IPS DF 6.9 (cell line): ENCODE data around the gene CACNA1D.

Experiments
- DNase-seq: peaks from one replicate; pipeline ENCODE4 v3.0.0-alpha.2; 2013; ENCODE audit warnings: low read depth, low spot score
- H3K27ac ChIP-seq: one replicate; pipeline ENCODE4 v1.5.1; 2013; ENCODE audit warnings: low read length, control low read depth
- H3K27me3 ChIP-seq: 2 replicates; pipeline ENCODE4 v1.6.1; 2013; ENCODE audit warnings: mild to moderate bottlenecking, low read length; ENCODE audit not compliant: control insufficient read depth, insufficient read depth
- H3K36me3 ChIP-seq: 2 replicates; pipeline ENCODE4 v1.6.1; 2013; ENCODE audit warnings: low read length; ENCODE audit not compliant: control insufficient read depth, insufficient read depth
- H3K4me1 ChIP-seq: 2 replicates; pipeline ENCODE4 v1.6.1; 2013; ENCODE audit warnings: low read length; ENCODE audit not compliant: control insufficient read depth, insufficient read depth
- H3K4me3 ChIP-seq: 2 replicates; pipeline ENCODE4 v1.5.1; 2013; ENCODE audit warnings: mild to moderate bottlenecking, low read length
- H3K9me3 ChIP-seq: 2 replicates; pipeline ENCODE4 v1.6.1; 2013; ENCODE audit warnings: low read length, inconsistent platforms; ENCODE audit not compliant: control insufficient read depth, insufficient read depth
- WGBS: extraction: QIAGEN DNeasy Blood & Tissue Kit; methylation state at CpG from one replicate; pipeline ENCODE4 v1.1.7; 2013; ENCODE audit warnings: mixed read lengths, missing lambda C conversion rate; ENCODE audit not compliant: insufficient read length, insufficient coverage; 5-methylcytosine and 5-hydroxymethylcytosine counted together

CACNA1D gene

DNA sequence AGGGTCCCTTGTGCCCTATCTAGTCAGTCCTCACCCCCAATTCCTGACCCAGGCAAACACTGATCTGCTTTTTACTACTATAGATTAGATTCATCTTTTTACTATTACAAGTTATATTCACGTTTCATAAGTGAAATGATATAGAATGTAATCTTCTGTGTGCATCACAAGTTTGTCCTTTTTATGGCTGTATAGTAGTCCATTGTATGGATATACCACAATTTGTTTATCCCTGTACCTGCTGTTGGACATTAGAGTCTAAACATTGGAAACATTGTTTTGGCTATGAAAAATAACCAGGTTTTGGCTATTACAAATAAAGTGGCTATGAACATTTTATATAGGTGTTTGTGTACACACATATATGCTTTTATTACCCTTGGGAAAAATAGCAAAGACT lies 112.4 kb downstream of the CACNA1D start:
- Histone ChIP-seq H3K9me3 (no peaks in the 10 kb centered on the region), H3K36me3 (no peaks in the 10 kb centered on the region), H3K4me1 (no peaks in the 10 kb centered on the region), H3K27me3 (no peaks in the 10 kb centered on the region), H3K4me3 (no peak overlapping the region), H3K27ac (no peak overlapping the region)
- DNase-seq, result no peak
- WGBS, result no CpG with 5 or more reads among the region's 1 CpG

DNA sequence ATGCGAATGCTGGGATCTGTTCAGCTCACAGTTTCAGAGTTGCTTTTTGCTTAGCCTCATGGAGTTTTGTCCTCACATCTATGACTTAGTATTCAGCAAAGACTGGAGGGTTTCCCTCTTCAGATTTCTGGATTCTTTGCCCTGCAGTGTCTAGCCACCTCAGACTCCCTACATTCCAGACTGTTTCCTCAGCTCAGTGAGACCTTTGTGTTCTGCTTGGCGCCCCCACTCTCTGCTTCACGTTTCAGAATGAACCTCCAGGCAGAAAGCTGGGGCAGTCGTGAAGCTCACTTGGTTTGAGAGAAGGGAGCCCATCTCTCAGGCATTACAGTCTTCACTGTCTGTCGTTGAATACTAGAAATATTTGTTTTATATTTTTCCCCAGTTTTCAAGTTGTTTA lies 118.1 kb downstream of the CACNA1D start:
- peaks cover 2% of the 10 kb centered on the region; the same call in 1 of the 2 replicates for H3K4me1 ChIP-seq
- no peak overlapping the region for H3K27ac ChIP-seq

DNA sequence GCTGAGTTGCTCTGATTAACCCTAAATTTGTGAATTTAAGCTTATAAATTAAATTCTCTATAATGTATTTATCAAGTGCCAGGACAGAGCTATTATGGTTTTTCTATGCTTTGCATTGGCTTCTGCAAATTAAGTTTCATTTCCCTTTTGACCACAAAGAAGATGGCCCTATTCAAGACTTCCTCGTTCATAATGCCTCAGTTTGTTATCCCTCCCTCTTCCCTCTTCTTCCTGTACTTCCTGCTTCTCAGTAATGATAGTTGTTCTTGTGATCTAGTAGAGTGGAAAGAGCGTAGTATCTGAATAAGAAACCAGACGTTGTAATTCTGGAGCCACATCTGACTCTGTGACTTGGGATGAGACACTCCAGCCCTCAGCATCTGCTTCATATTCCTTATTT lies 118.7 kb downstream of the CACNA1D start:
- DNase-seq, result no peak
- no peak overlapping the region for H3K27ac ChIP-seq
- no CpG with 5 or more reads among the region's 3 CpGs for WGBS
- no peak overlapping the region for H3K4me3 ChIP-seq
- H3K4me1 ChIP-seq, result peaks cover 2% of the 10 kb centered on the region; the same call in 1 of the 2 replicates
- no peaks in the 10 kb centered on the region for H3K27me3 ChIP-seq
- H3K9me3 ChIP-seq, result no peaks in the 10 kb centered on the region
- no peaks in the 10 kb centered on the region for H3K36me3 ChIP-seq

More for the DNA sequence above, 118.1 kb downstream of the CACNA1D start:
- H3K27me3 ChIP-seq, result no peaks in the 10 kb centered on the region
- no peaks in the 10 kb centered on the region for H3K36me3 ChIP-seq
- no CpG with 5 or more reads among the region's 5 CpGs for WGBS
- no peaks in the 10 kb centered on the region for H3K9me3 ChIP-seq
- DNase-seq, result no peak
- no peak overlapping the region for H3K4me3 ChIP-seq

DNA sequence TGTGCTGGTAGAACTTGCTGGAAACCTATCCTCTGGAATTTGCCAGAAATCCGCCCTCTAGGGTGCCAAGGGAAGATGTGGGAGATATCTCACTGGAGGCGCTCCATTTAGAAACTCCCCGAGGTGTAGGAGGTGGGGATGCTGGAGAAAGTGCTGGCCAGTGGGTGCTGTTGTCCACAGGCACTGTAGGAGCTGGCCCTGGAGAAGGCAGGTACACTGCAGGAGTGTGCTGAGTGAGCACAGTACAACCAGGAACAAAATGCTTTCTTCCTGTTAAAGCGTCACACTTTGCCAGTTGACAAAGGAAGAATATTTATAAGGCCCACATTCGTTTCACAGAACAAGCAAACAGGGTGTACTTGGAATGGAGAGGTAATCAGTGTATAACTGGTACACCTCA lies 119.9 kb downstream of the CACNA1D start:
- no peaks in the 10 kb centered on the region for H3K27me3 ChIP-seq
- H3K36me3 ChIP-seq, result no peaks in the 10 kb centered on the region

DNA sequence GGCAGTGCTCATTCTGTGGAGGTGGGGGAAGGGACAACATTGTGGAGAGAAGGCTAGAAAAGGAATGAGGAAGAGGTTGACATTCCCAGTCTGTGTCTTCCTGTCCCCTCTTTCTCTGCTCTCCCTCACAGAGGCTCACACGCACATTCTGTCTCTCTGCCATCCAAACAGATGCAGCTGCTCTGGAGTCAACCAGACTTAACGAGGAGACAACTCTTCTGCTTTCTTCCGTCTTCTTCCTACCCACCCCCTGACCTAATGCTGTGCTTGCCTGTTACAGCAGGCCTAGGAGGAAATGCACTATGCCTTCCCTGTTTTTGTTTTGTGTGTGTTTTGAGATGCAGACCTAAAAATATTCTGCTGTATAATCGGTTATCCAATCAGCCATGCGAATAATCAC lies 121.9 kb downstream of the CACNA1D start:
- no peak for DNase-seq
- H3K36me3 ChIP-seq, result no peaks in the 10 kb centered on the region
- H3K27me3 ChIP-seq, result no peaks in the 10 kb centered on the region
- no peak overlapping the region for H3K4me3 ChIP-seq
- H3K4me1 ChIP-seq, result peaks cover 2% of the 10 kb centered on the region; the same call in 1 of the 2 replicates
- WGBS, result no CpG with 5 or more reads among the region's 5 CpGs
- no peaks in the 10 kb centered on the region for H3K9me3 ChIP-seq
- no peak overlapping the region for H3K27ac ChIP-seq

More for the DNA sequence above, 119.9 kb downstream of the CACNA1D start:
- Histone ChIP-seq H3K9me3 (no peaks in the 10 kb centered on the region), H3K4me3 (no peak overlapping the region), H3K4me1 (peaks cover 2% of the 10 kb centered on the region; the same call in 1 of the 2 replicates), H3K27ac (no peak overlapping the region)
- DNase-seq, result no peak
- no CpG with 5 or more reads among the region's 5 CpGs for WGBS

DNA sequence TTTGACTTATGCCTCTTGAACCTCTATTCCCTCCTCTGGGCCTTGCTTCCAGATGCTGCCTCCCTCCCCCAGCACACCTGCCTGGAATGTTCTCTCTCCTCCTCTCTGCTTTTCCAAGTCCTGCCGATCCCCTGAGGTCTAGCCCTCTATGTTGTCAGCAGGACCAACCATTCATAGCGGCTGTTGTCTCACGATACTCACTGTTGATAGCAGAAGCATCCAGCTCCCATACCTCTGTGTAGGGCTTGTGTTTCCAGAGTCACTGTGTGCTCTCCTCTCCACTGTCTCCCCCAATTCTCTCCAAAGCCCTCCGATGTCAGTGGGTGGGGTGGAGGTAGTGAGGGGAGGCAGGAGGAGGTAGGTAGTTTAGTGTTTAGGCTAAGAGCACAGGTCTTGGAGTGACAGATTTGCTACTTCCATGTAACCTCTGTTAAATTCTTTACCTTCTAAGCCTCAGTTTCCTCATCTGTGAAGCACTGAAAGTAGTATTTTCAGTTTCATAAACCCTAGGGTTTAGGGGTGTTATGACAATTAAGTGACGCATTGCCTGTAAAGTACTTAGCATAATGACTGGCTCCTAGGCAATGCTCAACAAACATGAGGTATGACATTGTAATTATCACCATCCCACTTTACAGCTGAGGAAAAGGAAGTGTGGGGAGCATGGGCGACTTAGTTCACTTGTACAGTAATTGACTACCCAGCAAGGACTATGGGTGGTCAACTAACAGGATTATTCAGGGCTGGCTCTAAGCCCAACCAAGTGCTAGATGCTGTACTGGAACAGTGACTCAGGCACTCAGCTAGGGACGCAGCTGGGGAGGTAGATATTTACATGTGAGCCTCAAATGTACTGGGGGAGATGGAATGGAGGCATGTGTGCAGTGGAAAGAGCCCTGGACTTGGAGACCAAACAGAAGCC lies 122.8 kb downstream of the CACNA1D start:
- no peak for DNase-seq
- Histone ChIP-seq H3K27ac (no peak overlapping the region), H3K4me1 (peaks cover 2% of the 10 kb centered on the region; the same call in 1 of the 2 replicates), H3K36me3 (no peaks in the 10 kb centered on the region), H3K4me3 (no peak overlapping the region; the same call in 1 of the 2 replicates), H3K27me3 (no peaks in the 10 kb centered on the region), H3K9me3 (no peaks in the 10 kb centered on the region)
- no CpG with 5 or more reads among the region's 7 CpGs for WGBS

DNA sequence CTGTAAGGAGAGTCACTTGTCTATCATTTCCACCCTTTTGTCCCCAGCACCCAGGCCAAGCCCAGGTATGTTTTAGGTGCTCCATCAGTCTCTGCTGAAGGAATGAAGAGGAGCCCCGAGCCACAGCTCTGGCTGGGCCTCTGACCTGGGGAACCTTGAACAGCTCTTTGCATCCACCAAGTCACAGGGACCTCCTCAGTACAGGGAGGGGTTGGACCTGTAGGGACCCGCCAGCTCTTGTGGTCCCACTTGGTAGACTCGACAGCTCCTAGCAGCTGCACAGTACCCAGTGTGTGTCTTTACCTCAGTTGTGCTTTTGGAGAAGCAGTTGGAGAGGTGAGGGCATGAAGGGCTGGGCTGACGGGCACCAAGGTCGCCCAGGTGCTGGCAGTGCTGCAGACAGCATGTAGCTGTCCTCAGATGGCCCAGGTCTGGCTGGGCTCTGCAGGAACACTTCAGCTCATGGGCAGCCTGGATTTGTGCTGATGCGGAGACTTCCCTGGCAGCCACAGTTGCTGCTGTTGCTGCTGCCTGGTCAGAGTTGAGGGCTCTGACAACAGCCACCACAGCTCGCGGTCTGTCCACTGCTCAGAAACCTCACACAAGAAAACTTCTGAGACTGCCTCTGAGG lies 123.6 kb downstream of the CACNA1D start:
- no peaks in the 10 kb centered on the region for H3K9me3 ChIP-seq
- no peaks in the 10 kb centered on the region for H3K27me3 ChIP-seq
- no peak overlapping the region for H3K4me3 ChIP-seq
- H3K27ac ChIP-seq, result no peak overlapping the region
- H3K4me1 ChIP-seq, result peaks cover 2% of the 10 kb centered on the region; the same call in 1 of the 2 replicates
- no peak for DNase-seq
- no CpG with 5 or more reads among the region's 8 CpGs for WGBS
- no peaks in the 10 kb centered on the region for H3K36me3 ChIP-seq

DNA sequence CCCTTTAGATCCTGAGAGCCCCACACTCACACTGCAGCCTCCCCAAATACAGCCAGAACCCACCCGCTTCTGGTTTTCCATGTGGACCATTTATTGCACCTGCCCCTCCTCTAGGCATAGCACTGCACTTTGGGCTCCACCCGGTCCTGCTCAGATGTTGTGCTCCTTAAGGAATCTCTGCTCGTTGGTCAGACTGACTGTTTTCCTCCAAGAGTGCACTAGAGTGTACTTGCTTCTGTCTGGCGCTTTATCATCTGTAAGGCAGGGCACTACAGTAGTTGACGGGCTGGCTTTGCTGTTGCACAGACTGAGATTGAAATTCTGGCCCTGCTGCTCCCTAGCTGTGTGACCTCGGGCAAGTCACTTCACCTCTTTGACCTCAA lies 124.1 kb downstream of the CACNA1D start:
- H3K36me3 ChIP-seq, result no peaks in the 10 kb centered on the region
- no peaks in the 10 kb centered on the region for H3K9me3 ChIP-seq
- H3K4me3 ChIP-seq, result no peak overlapping the region
- H3K27me3 ChIP-seq, result no peaks in the 10 kb centered on the region
- peaks cover 2% of the 10 kb centered on the region; the same call in 1 of the 2 replicates for H3K4me1 ChIP-seq
- WGBS, result no CpG with 5 or more reads among the region's 6 CpGs
- no peak for DNase-seq
- no peak overlapping the region for H3K27ac ChIP-seq

DNA sequence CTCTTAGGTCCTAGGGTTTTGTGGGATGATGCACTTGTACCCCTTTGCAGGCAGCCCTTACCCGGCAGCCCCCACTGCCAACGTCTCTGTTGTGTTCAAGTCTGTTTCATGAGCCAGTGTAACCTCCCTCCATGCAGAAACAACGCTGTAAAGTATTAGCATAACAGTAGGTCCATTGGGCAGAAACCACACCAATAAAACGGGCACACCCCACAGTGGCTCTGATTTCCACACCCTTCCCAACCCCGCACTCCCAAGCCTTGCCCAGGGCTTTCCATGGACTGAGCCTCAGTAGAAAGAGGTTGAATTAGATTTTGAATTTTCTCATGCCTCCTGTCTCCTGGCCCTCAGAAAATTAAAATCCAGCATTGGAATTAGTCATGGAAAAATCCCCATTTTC lies 124.5 kb downstream of the CACNA1D start:
- peaks cover 2% of the 10 kb centered on the region; the same call in 1 of the 2 replicates for H3K4me1 ChIP-seq
- DNase-seq, result no peak
- H3K27ac ChIP-seq, result no peak overlapping the region
- H3K4me3 ChIP-seq, result no peak overlapping the region
- no peaks in the 10 kb centered on the region for H3K27me3 ChIP-seq
- no peaks in the 10 kb centered on the region for H3K36me3 ChIP-seq
- WGBS, result no CpG with 5 or more reads among the region's 5 CpGs
- H3K9me3 ChIP-seq, result no peaks in the 10 kb centered on the region

DNA sequence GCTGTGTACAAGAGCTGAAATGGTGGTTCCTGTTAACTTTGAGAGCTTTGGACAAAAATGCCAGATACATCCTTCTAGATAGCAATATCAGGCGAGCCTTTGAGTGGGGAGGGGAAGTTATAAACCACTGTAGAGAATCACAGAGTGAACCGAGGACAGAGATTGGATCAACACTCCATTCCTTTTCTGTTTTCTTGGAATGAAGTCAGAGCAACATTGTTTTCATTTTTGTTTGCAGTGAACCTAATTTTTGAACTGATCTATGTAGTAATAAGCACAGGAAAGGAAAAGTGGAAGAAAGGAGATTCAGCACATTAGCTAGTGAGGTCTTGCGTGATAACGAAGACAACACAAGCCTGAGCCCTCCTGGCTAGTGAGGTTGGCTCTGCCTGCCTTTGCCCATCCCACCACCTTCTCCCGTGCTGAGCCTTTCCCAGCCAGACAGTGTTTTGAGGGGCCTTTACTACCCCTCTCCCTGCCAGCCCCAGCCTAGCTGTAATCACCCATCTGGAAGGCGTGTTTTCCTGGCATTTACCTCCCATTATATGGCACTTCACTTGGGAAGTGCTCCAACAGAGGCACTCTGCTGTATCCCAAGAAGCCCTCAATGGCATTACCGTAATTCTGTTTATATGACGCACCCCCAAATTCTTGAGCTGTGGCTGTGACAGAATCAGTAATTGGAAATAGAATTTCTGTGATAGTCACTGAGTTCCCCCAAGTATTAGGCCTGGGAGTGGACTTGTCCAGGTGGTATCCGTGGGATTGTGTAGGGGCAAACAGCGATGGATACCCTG lies 129.8 kb downstream of the CACNA1D start:
- Histone ChIP-seq H3K27me3 (no peaks in the 10 kb centered on the region), H3K36me3 (no peaks in the 10 kb centered on the region), H3K4me3 (no peak overlapping the region), H3K9me3 (no peaks in the 10 kb centered on the region), H3K4me1 (no peaks in the 10 kb centered on the region), H3K27ac (no peak overlapping the region)
- WGBS, result no CpG with 5 or more reads among the region's 10 CpGs
- no peak for DNase-seq
